Hematopoietic multipotent progenitor cell treated with erythropoietin and hydrocortisone succinate and interleukin-3 and kit ligand, for 17 days (in vitro differentiated cells): ENCODE measurements around the gene DMGDH.
"Not testable (repeated sequence)": the region's sequence is repeated elsewhere in the genome, so short reads cannot be mapped to it uniquely, and the experiment has no call there.

ENCODE experiments used
- DNase-seq: peaks from one replicate; pipeline ENCODE4 v3.0.0-alpha.2; 2015; ENCODE audit warnings: low spot score

Gene DMGDH

DNA sequence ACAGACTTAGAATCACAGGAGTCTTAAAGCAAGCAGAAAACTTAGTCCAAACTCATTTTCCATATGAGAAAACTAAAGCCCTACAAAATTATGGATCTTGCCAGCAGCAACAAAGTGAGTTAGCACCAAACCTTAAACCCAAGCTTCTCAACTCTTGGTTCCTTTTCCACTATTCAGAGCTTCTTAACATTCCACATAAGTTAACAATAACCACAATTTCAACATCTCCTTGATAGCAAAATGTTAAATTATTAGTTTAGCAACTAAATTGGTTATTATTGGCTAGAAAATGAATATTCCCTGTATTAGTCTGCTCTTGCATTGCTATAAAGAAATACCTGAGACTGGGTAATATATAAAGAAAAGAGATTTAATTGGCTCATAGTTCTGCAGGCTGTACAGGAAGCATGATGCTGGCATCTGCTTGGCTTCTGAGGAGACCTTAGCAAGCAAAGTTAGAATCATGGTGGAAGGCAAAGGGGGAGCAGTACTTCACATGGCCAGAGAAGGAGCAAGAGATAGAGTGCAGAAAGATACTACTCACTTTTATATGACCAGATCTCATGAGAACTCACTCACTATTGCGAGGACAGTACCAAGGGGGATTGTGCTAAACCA, 58.1 kb downstream of the DMGDH start:
- no peak for DNase-seq

DNA sequence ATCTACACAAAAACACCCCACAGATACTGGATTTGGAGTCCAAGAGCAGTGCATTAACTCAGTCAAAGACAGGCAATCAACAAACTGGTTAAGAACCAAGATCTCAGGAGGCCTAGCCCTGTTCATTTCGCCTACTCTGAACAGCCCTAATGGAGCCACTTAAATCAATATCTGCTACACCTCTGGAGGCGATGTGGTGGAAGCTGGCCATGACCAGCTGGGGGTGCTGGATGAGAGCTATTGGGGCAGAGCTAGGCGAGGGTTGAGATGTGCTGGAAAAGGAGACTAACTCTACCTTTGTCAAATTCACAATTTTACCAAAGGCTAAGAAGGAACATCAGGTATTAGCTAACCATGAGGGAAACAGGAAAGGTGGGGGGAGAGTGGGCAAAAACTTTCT, 61.1 kb downstream of the DMGDH start:
- no peak for DNase-seq

GRCh38 chr5:79007872-79008271, 61.6 kb downstream of the DMGDH start:
- DNase-seq = no peak

DNA sequence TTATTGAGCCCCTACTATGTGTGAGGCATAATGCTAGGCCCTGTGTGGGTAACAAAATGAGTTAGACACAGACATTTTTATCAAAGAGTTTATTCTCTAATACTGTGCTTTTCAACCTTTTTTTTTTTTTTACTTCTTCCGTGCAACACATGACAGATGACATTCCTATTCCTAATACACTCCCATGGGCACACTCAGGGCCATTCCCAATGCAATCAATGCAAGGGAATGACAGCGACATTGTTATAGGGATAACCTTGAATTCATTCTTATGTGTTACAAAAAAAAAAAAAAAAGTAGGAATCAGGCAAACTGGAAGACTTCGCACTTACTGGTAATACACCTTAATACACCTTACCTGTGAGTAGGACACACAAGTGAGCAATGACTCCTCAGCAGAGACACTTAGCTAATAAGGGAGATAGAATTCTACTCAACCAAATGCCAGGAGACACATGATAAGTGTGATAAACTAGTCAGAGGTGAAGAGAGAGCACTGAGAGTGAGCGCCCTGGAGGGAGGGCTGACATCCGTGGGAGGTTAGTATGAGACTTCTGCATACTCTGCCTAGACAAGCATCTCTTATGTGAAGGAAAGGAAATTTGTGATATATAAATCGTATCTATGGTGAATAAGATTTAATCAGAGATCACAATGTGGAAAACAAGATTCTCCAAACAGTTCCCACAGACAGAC, 63.4 kb downstream of the DMGDH start:
- DNase-seq = no peak

DNA sequence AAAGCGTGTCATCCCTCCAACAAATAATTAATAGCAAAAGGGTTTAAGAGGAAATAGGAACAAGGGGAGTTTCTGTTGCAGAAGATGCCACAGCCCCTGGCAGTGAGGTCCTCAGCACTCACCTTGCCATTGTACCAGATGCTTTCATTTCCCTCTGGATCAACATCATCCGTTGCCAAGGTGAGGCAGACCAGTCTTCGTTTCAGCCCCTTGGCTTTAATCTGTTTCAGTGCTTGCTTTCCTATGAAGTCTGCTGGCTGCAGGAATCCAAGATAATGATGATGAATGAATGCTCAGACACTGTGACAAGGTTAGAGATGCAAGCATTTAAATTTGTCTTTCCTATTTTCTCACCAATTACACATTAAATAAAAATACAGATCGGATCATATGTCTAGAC, 64.3 kb downstream of the DMGDH start:
- no peak for DNase-seq

- no peak for DNase-seq
Measured at GRCh38 chr5:79002374-79002773, 67.1 kb downstream of the DMGDH start.

GRCh38 chr5:79001471-79001870, 68.0 kb downstream of the DMGDH start:
- no peak for DNase-seq

GRCh38 chr5:78997090-78997489, 72.4 kb downstream of the DMGDH start:
- no peak for DNase-seq

DNA sequence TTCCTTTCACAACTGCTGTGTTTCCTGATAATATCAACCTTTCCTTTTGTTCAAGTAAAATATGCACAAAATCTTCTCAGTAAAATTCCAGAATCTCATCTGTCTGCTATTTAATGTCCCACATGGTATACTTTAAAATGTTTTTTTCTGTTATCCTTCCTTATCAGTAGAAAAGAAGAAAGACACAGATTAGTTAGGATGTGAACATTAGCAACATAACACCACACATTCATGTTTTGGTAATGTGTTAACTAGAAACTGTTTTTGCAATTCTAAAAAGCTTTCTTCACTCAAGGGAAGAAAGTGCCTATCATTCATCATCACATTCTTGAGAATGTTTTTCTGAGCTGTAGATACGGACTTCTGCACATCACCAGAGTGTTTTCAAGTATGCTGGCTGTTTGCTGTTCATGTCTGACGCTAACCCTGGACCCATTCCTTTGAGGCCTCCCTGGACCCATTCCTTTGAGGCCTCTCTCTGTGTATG, 73.9 kb downstream of the DMGDH start:
- no peak for DNase-seq

DNA sequence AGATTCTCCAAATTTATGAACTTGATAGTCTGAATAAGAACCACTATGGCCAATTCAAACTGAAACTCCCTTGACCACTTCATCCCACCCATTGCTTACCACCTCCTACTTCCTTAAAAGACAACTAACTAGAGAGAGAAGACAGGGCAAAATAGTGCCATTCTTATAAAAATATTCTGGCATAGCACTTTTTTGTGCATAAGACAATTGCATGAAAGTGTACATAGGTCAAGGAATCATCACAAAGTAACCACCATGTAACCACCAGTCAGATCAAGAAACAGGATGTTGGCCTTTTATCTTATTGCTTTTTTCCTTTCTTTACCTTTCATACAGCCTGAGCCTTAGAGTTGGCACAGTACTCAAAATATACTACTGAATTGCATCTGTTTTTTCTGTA, 76.3 kb downstream of the DMGDH start:
- no peak for DNase-seq

- DNase-seq = no peak
Measured at GRCh38 chr5:78992146-78992545, 77.3 kb downstream of the DMGDH start.

GRCh38 chr5:78989080-78989479, 80.4 kb downstream of the DMGDH start:
- no peak for DNase-seq

GRCh38 chr5:78985725-78986223, 83.7 kb downstream of the DMGDH start:
- DNase-seq = peak; percentile 41

DNA sequence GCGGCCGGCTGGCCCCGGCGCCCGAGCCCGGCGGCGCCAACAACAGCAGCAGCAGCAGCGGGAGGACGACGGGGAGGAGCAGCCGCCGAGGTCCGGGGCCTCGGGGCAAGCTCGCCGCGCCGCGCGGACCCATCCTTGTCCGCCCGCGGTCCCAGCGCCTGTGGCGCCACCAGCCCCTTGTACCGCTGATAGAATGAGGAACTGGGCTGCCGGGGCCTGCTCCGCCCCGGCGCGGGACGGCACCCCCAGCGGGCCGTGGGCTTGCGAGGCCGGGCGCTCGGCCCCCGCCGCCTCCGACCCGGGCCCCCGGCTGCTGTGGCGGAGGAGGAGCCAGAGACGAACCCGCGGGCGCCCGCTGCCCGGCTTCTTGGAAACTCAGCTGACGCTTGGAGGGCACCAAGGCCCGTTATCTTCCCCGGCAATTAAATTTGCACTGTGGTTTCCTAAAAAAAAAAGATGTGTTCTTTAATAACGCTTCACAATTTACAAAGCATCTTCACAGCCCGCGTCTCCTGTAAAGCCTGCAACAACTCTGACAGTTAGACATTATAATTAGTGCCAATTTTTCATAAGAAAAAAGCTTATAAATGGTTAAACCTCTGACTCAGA, 84.3 kb downstream of the DMGDH start, which contains the start of gene ARSB:
TSS of gene ARSB (minus strand) at position 195 of the 609 bp plus-strand sequence. CDS start at position 133, 62 bp downstream.
- peak; percentile 22 for DNase-seq

- peak; percentile 70 for DNase-seq
Measured at GRCh38 chr5:78984439-78985115, 84.9 kb downstream of the DMGDH start.

DNA sequence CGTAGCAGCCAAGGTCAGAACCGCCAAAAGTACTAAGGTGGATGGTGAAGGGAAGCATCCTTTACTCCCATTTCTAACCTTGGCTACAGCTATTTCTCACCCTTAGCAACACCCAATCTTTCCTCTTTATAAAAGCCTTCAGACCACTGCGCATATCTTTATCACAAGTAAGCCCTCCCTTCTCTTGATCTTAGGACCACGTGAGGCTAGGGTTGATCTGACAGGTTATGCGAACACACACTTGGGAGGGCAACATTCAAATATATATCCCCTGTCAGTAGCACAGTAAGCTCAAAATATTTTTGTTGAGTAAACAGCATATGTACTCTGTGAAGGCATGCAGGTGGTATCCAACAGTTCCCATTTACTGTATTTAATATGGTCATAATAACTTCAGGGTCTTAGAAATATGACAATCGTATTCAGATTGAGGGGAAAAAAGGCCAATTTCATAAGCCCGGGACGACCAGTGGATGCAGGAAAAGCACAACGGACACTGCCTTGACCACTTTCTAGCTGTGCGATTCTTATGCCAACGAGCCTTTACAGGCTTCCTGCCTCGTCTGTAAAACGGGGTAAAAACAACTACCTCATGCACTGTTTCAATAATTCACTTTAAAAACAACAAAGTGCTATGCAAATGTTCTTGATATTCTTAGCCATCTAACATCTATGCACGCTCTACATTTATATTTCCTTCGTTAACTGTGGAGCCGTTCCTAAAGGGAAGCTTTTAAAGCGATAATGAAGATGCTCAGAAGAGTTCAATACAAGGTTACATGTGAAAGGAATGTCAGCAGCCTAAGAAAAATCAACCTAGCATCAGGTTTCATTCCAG, 85.7 kb downstream of the DMGDH start:
- DNase-seq = no peak

DNA sequence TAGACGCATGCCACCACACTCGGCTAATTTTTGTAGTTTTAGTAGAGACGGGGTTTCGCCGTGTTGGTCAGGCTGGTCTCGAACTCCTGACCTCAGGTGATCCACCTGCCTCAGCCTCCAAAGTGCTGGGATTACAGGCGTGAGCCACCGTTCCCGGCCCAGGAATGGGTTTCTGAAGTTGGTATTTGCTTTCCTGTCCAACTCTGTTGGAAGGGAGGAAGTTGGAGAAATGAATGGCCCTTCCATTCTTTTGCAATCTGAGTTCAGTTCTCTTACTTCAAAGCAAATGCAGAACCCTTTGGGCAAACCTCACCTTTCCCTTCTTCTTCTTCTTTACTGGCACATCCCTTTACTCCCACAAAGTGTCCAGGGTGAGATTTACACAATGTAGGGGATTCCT, 86.3 kb downstream of the DMGDH start:
- not testable (repeated sequence) for DNase-seq

DNA sequence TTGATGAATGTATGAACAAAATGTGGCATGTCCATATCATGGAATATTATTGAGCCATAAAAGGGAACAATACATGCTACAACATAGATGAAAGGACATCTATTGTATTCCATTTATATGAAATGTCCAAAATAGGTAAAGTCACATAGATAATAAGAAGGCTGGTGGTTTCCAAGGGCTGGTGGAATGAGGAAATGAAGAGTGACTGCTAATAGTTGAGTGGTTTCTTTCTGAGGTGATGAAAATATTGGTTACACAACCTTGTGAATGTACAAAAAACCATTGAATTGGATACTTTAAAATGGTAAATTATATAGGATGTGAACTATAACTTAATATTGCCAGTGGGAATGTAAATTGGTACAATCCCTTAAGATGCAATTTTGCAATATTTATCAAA, 89.6 kb downstream of the DMGDH start:
- no peak for DNase-seq

DNA sequence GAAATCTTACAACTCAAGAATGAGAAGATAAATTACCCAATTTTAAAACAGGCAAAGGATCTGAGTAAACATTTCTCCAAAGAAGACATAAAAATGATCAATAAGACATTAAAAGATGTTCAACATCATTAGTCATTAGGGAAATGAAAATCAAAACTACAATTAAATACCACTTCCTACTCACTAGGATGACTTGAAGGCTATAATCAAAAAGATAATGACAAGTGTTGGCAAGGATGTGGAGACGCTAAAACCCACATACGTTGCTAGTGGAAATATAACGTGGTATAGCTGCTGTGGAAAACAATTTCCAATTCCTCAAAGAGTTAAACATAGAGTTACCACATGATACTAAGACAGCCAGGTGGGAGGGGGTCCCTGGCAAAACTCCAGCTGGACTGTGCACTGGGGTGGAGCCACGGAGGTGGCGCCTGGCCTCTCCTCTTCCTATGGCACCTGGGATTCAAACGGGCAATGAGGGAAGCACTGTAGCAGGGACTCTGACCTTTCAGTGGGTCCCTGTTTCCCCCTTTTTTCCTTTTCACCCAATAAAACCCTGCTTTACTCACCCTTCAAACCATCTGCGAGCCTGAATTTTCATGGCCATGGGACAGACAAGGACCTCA, 90.2 kb downstream of the DMGDH start:
- no peak for DNase-seq

DNA sequence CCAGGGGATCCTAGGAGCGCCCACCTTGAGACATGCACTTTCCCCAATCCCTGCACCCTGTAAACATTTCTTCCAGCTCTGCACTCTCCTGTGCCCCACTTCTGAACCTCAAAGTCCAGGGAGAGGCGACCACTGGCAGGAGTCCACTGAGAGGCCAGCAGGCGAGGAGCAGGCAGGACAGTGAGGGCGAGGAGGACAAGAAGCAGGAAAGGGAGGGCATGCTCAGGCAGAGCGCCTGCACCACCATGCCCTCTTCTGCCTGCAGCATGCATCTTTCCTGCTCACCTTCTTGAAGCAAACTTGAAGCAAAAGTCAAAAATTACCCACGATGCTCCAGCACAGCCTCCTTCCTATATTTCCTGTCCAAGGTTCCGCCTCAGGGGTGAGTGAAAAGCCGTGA, 94.4 kb downstream of the DMGDH start:
- DNase-seq = no peak

GRCh38 chr5:78974601-78975000, 94.9 kb downstream of the DMGDH start:
- DNase-seq = no peak
